K562 (cell line): ENCODE data around the gene SAE1. TPM values are rescaled to one million over a fixed set of nuclear protein-coding genes. Genes with fewer than 3 reads are reported as not detected.

ENCODE experiments used
- BRF1 ChIP-seq: IDR thresholded peaks from 3 replicates; pipeline ENCODE4 v1.6.1; 2011; ENCODE audit warnings: borderline replicate concordance, mild to moderate bottlenecking; ENCODE audit not compliant: insufficient read length; ENCODE audit errors: extremely low read depth
- GATA2 ChIP-seq: sonication (generic); formaldehyde crosslinking; IDR thresholded peaks from 2 replicates; pipeline ENCODE4 v1.4.0; 2020; ENCODE audit warnings: mild to moderate bottlenecking, missing genetic modification reagents
- HNRNPK ChIP-seq: fragments of 200-400 bp; formaldehyde crosslinking; IDR thresholded peaks from one replicate; pipeline ENCODE4 v1.6.1; 2018; ENCODE audit warnings: mild to moderate bottlenecking, low read depth, low read length; ENCODE audit not compliant: poor library complexity, severe bottlenecking
- HNRNPUL1 ChIP-seq: fragments of 200-400 bp; formaldehyde crosslinking; IDR thresholded peaks from 2 replicates; pipeline ENCODE4 v1.6.1; 2017; ENCODE audit warnings: low read length
- JUNB ChIP-seq: fragments of 450-650 bp; formaldehyde crosslinking; conservative IDR thresholded peaks from 2 replicates; pipeline ENCODE4 v1.4.0; 2020; ENCODE audit warnings: mild to moderate bottlenecking
- MED1 ChIP-seq: sonication (generic); formaldehyde crosslinking; IDR thresholded peaks from 2 replicates; pipeline ENCODE4 v1.8.1; 2023; ENCODE audit warnings: missing genetic modification reagents, borderline replicate concordance
- SRF ChIP-seq, 2 experiments: fragments of 250-450, 450-650 bp in 1 of 2; sonication (Bioruptor Pico) in 1 of 2; sonication (generic) in 1 of 2; formaldehyde crosslinking; IDR thresholded peaks; 2 replicates each; pipeline versions ENCODE4 v1.5.0 to v1.5.1; 2020 to 2022; ENCODE audit warnings: mild to moderate bottlenecking in 1 of 2, missing genetic modification reagents in 1 of 2
- TEAD2 ChIP-seq: fragments of 450-650 bp; IDR thresholded peaks from 2 replicates; pipeline ENCODE4 v1.6.1; 2016; ENCODE audit warnings: missing genetic modification characterization, control low read depth, missing compliant biosample characterization
- TFE3 ChIP-seq: fragments of 450-650 bp; formaldehyde crosslinking; IDR thresholded peaks from 2 replicates; pipeline ENCODE4 v1.4.0; 2020; ENCODE audit warnings: mild to moderate bottlenecking, mixed read lengths
- ZKSCAN1 ChIP-seq: fragments of 150-350 bp; IDR thresholded peaks from 2 replicates; pipeline ENCODE4 v1.6.1; 2016; ENCODE audit warnings: low read depth, low read length
- ZNF133 ChIP-seq: fragments of 250-450 bp; sonication (Bioruptor Pico); IDR thresholded peaks from 2 replicates; pipeline ENCODE4 v1.4.0; 2020; ENCODE audit warnings: mild to moderate bottlenecking
- ZNF436 ChIP-seq: fragments of 250-450, 450-650 bp; sonication (Bioruptor Pico); formaldehyde crosslinking; IDR thresholded peaks from 2 replicates; pipeline ENCODE4 v1.7.0; 2020; ENCODE audit warnings: mild to moderate bottlenecking
- ZNF586 ChIP-seq: fragments of 450-650 bp; formaldehyde crosslinking; conservative IDR thresholded peaks from 2 replicates; pipeline ENCODE4 v1.4.0; 2020; ENCODE audit warnings: mild to moderate bottlenecking, moderate library complexity
- polyA plus RNA-seq, 8 experiments: library from polyadenylated mRNA; depleted of rRNA in 4 of 8; stranded (reverse) in 5 of 8; unstranded in 3 of 8; fragments of >200 nt; fragmentation: Nextera tagmentation in 2 of 8; fragmentation: Illumina TruSeq in 1 of 8; extraction: Ambion mirVana in 2 of 8; extraction: Trizol in 1 of 8; gene quantifications; 2 replicates each; pipeline versions ENCODE4 v1.2.1 to v1.2.3, GENCODE V29; 2011 to 2014; ENCODE audit warnings: inconsistent platforms in 1 of 8, missing spikeins in 1 of 8
- total RNA-seq, 7 experiments: library from RNA; depleted of rRNA in 6 of 7; stranded (reverse); fragments of >200 nt in 6 of 7; fragmentation: Illumina TruSeq in 2 of 7; extraction: Trizol in 2 of 7; gene quantifications; 2 replicates each; pipeline versions ENCODE4 v1.2.1 to v1.2.3, GENCODE V29; 2011 to 2021; ENCODE audit warnings: low replicate concordance in 1 of 7
- TF ChIP-seq, protein P1 (sequence below): fragments of 450-650 bp; IDR thresholded peaks from 2 replicates; pipeline ENCODE4 v1.6.1; 2016; ENCODE audit warnings: mild to moderate bottlenecking, moderate library complexity

Gene SAE1
- total and polyA plus RNA-seq, 9 of the 15 experiments (the other 6 are each of a cell fraction or from before 2014, with no cell fraction given), result 82.8 to 299 (median 217) TPM

- TF ChIP-seq MED1 (CRISPR knock-in tag) (peak; percentile 88; the same call in 1 of the 2 replicates), GATA2 (CRISPR knock-in tag) (no peak), BRF1 (no peak), HNRNPK (peak; percentile 99), JUNB (no peak), ZNF133 (CRISPR knock-in tag) (no peak), SRF (CRISPR knock-in tag; IDR thresholded peaks at IDR 0.05) (peak in 1 of 2 experiments; percentile 53; a peak in 1 of 4 replicates), HNRNPUL1 (no peak), TFE3 (CRISPR knock-in tag) (peak; percentile 0; the same call in 1 of the 2 replicates), ZNF586 (CRISPR knock-in tag) (no peak; the same call in 1 of the 2 replicates), TEAD2 (tag) (no peak), ZNF436 (no peak), ZKSCAN1 (peak; percentile 15; the same call in 1 of the 2 replicates)
- TF ChIP-seq, protein P1, sequence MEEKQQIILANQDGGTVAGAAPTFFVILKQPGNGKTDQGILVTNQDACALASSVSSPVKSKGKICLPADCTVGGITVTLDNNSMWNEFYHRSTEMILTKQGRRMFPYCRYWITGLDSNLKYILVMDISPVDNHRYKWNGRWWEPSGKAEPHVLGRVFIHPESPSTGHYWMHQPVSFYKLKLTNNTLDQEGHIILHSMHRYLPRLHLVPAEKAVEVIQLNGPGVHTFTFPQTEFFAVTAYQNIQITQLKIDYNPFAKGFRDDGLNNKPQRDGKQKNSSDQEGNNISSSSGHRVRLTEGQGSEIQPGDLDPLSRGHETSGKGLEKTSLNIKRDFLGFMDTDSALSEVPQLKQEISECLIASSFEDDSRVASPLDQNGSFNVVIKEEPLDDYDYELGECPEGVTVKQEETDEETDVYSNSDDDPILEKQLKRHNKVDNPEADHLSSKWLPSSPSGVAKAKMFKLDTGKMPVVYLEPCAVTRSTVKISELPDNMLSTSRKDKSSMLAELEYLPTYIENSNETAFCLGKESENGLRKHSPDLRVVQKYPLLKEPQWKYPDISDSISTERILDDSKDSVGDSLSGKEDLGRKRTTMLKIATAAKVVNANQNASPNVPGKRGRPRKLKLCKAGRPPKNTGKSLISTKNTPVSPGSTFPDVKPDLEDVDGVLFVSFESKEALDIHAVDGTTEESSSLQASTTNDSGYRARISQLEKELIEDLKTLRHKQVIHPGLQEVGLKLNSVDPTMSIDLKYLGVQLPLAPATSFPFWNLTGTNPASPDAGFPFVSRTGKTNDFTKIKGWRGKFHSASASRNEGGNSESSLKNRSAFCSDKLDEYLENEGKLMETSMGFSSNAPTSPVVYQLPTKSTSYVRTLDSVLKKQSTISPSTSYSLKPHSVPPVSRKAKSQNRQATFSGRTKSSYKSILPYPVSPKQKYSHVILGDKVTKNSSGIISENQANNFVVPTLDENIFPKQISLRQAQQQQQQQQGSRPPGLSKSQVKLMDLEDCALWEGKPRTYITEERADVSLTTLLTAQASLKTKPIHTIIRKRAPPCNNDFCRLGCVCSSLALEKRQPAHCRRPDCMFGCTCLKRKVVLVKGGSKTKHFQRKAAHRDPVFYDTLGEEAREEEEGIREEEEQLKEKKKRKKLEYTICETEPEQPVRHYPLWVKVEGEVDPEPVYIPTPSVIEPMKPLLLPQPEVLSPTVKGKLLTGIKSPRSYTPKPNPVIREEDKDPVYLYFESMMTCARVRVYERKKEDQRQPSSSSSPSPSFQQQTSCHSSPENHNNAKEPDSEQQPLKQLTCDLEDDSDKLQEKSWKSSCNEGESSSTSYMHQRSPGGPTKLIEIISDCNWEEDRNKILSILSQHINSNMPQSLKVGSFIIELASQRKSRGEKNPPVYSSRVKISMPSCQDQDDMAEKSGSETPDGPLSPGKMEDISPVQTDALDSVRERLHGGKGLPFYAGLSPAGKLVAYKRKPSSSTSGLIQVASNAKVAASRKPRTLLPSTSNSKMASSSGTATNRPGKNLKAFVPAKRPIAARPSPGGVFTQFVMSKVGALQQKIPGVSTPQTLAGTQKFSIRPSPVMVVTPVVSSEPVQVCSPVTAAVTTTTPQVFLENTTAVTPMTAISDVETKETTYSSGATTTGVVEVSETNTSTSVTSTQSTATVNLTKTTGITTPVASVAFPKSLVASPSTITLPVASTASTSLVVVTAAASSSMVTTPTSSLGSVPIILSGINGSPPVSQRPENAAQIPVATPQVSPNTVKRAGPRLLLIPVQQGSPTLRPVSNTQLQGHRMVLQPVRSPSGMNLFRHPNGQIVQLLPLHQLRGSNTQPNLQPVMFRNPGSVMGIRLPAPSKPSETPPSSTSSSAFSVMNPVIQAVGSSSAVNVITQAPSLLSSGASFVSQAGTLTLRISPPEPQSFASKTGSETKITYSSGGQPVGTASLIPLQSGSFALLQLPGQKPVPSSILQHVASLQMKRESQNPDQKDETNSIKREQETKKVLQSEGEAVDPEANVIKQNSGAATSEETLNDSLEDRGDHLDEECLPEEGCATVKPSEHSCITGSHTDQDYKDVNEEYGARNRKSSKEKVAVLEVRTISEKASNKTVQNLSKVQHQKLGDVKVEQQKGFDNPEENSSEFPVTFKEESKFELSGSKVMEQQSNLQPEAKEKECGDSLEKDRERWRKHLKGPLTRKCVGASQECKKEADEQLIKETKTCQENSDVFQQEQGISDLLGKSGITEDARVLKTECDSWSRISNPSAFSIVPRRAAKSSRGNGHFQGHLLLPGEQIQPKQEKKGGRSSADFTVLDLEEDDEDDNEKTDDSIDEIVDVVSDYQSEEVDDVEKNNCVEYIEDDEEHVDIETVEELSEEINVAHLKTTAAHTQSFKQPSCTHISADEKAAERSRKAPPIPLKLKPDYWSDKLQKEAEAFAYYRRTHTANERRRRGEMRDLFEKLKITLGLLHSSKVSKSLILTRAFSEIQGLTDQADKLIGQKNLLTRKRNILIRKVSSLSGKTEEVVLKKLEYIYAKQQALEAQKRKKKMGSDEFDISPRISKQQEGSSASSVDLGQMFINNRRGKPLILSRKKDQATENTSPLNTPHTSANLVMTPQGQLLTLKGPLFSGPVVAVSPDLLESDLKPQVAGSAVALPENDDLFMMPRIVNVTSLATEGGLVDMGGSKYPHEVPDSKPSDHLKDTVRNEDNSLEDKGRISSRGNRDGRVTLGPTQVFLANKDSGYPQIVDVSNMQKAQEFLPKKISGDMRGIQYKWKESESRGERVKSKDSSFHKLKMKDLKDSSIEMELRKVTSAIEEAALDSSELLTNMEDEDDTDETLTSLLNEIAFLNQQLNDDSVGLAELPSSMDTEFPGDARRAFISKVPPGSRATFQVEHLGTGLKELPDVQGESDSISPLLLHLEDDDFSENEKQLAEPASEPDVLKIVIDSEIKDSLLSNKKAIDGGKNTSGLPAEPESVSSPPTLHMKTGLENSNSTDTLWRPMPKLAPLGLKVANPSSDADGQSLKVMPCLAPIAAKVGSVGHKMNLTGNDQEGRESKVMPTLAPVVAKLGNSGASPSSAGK, result peak; percentile 27; the same call in 1 of the 2 replicates
These were observed 96.1 kb downstream of the SAE1 start (continued) for GRCh38 chr19:47226426-47227351.
